HepG2 (cell line): ENCODE results near the gene PDE4C. TPM values are rescaled to one million over a fixed set of nuclear protein-coding genes. Genes with fewer than 3 reads are reported as not detected.

ENCODE experiments used
- GZF1 ChIP-seq: sonication (generic); formaldehyde crosslinking; IDR thresholded peaks from 2 replicates; pipeline ENCODE4 v1.5.1; 2020; ENCODE audit warnings: mild to moderate bottlenecking, missing genetic modification reagents
- KLF11 ChIP-seq: IDR thresholded peaks from 2 replicates; pipeline ENCODE4 v1.6.1; 2016; ENCODE audit warnings: missing compliant biosample characterization
- PHF21A ChIP-seq: sonication (generic); formaldehyde crosslinking; IDR thresholded peaks from 2 replicates; pipeline ENCODE4 v1.5.0; 2020; ENCODE audit warnings: mild to moderate bottlenecking, missing genetic modification reagents
- PHF8 ChIP-seq: sonication (generic); formaldehyde crosslinking; IDR thresholded peaks from 2 replicates; pipeline ENCODE4 v1.5.0; 2020; ENCODE audit warnings: missing genetic modification reagents
- POLR2A ChIP-seq, 2 experiments: IDR thresholded peaks; 2 replicates each; pipeline ENCODE4 v1.6.1; 2011; ENCODE audit warnings: low read depth in 2 of 2, low read length in 2 of 2, mild to moderate bottlenecking in 1 of 2, moderate library complexity in 1 of 2; ENCODE audit not compliant: insufficient read depth in 1 of 2
- POLR2AphosphoS5 ChIP-seq: IDR thresholded peaks from 2 replicates; pipeline ENCODE4 v1.6.1; 2012; ENCODE audit warnings: low read depth, low read length
- RAD21 ChIP-seq: fragments of 450-650 bp; formaldehyde crosslinking; IDR thresholded peaks from 2 replicates; pipeline ENCODE4 v1.5.0; 2020; ENCODE audit warnings: mild to moderate bottlenecking
- SMARCE1 ChIP-seq: fragments of 450-650 bp; IDR thresholded peaks from 2 replicates; pipeline ENCODE4 v1.6.1; 2017; ENCODE audit warnings: borderline replicate concordance
- ZBTB20 ChIP-seq: sonication (generic); formaldehyde crosslinking; IDR thresholded peaks from 2 replicates; pipeline ENCODE4 v1.8.1; 2023; ENCODE audit warnings: missing genetic modification reagents, low read depth, mild to moderate bottlenecking, borderline replicate concordance
- ZNF652 ChIP-seq: IDR thresholded peaks from 2 replicates; pipeline ENCODE4 v1.6.1; 2016; ENCODE audit warnings: low read depth, borderline replicate concordance
- ZSCAN29 ChIP-seq: sonication (generic); formaldehyde crosslinking; conservative IDR thresholded peaks from 2 replicates; pipeline ENCODE4 v1.4.0; 2020; ENCODE audit warnings: mild to moderate bottlenecking, missing genetic modification reagents
- polyA plus RNA-seq, 8 experiments: library from polyadenylated mRNA; depleted of rRNA in 3 of 8; stranded (reverse) in 7 of 8; unstranded in 1 of 8; fragments of >200 nt; fragmentation: Illumina TruSeq in 4 of 8; extraction: Trizol in 4 of 8; gene quantifications; 2 replicates each; pipeline versions ENCODE4 v1.2.1 to v1.2.3, GENCODE V29; 2011 to 2016; ENCODE audit warnings: low read depth in 4 of 8, missing spikeins in 1 of 8, mixed read lengths in 1 of 8; ENCODE audit not compliant: insufficient read depth in 1 of 8
- total RNA-seq, 5 experiments: library from RNA; depleted of rRNA; stranded (reverse); fragments of >200 nt; fragmentation: Illumina TruSeq; extraction: Trizol; gene quantifications; 2 replicates each; pipeline ENCODE4 v1.2.3, GENCODE V29; 2016; ENCODE audit warnings: low read depth in 1 of 5
- TF ChIP-seq, protein P1 (sequence below), 2 experiments: sonication (generic) in 1 of 2; formaldehyde crosslinking in 1 of 2; IDR thresholded peaks; 2 replicates each; pipeline versions ENCODE4 v1.6.1 to v1.9.0; 2014 to 2022; ENCODE audit warnings: antibody characterized with exemption in 1 of 2, borderline replicate concordance in 1 of 2, inconsistent platforms in 1 of 2, low read depth in 1 of 2, missing genetic modification reagents in 1 of 2
- TF ChIP-seq, protein P2 (sequence below): fragments of 450-650 bp; IDR thresholded peaks from 2 replicates; pipeline ENCODE4 v1.6.1; 2016
- TF ChIP-seq, protein P3 (sequence below): IDR thresholded peaks from 2 replicates; pipeline ENCODE4 v1.6.1; 2016; ENCODE audit warnings: missing genetic modification reagents, missing compliant biosample characterization
- TF ChIP-seq, protein P4 (sequence below): IDR thresholded peaks from 2 replicates; pipeline ENCODE4 v1.6.1; 2012; ENCODE audit warnings: low read length, improper control_type of control experiment
- TF ChIP-seq, protein P5 (sequence below): sonication (generic); IDR thresholded peaks from 2 replicates; pipeline ENCODE4 v1.6.1; 2016; ENCODE audit warnings: low read depth, borderline replicate concordance

The PDE4C gene
- total and polyA plus RNA-seq, 2 of the 13 experiments (the other 11 are each of a cell fraction or from before 2014, with no cell fraction given) = 1.4 to 14.0 TPM

DNA sequence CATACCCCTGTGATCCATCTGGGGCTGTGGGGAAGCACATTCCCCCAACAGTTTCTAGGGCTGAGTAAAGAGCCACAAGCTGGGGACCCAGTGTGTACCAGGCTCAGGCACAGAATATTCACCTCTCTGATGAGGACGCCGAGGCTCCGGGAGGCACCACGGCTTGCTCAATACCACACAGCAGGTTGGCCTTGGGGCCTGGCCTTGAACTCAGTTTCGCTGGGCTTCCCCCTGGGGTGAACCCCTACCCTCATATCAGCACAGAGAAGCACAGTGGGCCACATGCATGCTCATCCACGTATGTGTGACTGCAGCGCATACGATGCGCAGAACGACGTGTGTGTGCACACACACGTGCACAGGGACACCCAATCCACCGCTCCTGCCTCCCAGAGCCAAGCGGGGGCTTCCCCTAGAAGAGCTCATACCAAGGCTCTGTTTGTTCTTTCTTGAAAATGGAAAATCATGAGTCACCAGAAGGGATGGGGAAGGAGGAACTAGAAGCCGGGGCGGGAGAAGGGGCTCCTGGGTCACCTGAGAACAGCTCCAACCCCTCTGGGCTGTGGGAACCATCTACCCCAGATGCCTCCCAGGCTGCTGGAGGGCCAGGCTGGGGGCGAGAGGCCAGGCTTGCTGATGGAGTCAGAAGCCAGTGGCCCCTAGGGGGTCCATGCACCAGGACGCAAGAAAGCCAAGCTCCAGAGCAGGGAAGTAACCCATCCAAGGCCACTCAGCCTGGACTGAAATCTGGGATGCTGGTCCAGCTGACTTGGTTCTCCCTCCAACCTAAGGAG, 4.9 kb upstream of the PDE4C start (continued):
- TF ChIP-seq, protein P1, sequence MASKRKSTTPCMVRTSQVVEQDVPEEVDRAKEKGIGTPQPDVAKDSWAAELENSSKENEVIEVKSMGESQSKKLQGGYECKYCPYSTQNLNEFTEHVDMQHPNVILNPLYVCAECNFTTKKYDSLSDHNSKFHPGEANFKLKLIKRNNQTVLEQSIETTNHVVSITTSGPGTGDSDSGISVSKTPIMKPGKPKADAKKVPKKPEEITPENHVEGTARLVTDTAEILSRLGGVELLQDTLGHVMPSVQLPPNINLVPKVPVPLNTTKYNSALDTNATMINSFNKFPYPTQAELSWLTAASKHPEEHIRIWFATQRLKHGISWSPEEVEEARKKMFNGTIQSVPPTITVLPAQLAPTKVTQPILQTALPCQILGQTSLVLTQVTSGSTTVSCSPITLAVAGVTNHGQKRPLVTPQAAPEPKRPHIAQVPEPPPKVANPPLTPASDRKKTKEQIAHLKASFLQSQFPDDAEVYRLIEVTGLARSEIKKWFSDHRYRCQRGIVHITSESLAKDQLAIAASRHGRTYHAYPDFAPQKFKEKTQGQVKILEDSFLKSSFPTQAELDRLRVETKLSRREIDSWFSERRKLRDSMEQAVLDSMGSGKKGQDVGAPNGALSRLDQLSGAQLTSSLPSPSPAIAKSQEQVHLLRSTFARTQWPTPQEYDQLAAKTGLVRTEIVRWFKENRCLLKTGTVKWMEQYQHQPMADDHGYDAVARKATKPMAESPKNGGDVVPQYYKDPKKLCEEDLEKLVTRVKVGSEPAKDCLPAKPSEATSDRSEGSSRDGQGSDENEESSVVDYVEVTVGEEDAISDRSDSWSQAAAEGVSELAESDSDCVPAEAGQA (IDR thresholded peaks at IDR 0.05; ENCODE audit: low read depth) = no peak
- TF ChIP-seq, protein P1 (CRISPR knock-in tag; IDR thresholded peaks at IDR 0.05; ENCODE audit: borderline replicate concordance) = no peak
- TF ChIP-seq ZBTB20 (no peak), GZF1 (CRISPR knock-in tag) (no peak), PHF21A (no peak), POLR2A (IDR thresholded peaks at IDR 0.05; ENCODE audit: insufficient read depth in 1 of 2, low read depth in 2 of 2, low read length in 2 of 2) (no peak), PHF8 (no peak), RAD21 (no peak), POLR2AphosphoS5 (no peak), ZNF652 (CRISPR knock-in tag) (no peak), SMARCE1 (no peak), KLF11 (CRISPR knock-in tag) (no peak), ZSCAN29 (CRISPR knock-in tag) (no peak)
- TF ChIP-seq, protein P2, sequence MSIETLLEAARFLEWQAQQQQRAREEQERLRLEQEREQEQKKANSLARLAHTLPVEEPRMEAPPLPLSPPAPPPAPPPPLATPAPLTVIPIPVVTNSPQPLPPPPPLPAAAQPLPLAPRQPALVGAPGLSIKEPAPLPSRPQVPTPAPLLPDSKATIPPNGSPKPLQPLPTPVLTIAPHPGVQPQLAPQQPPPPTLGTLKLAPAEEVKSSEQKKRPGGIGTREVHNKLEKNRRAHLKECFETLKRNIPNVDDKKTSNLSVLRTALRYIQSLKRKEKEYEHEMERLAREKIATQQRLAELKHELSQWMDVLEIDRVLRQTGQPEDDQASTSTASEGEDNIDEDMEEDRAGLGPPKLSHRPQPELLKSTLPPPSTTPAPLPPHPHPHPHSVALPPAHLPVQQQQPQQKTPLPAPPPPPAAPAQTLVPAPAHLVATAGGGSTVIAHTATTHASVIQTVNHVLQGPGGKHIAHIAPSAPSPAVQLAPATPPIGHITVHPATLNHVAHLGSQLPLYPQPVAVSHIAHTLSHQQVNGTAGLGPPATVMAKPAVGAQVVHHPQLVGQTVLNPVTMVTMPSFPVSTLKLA = no peak
- TF ChIP-seq, protein P3, sequence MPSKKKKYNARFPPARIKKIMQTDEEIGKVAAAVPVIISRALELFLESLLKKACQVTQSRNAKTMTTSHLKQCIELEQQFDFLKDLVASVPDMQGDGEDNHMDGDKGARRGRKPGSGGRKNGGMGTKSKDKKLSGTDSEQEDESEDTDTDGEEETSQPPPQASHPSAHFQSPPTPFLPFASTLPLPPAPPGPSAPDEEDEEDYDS (CRISPR knock-in tag) = no peak
- TF ChIP-seq, protein P4, sequence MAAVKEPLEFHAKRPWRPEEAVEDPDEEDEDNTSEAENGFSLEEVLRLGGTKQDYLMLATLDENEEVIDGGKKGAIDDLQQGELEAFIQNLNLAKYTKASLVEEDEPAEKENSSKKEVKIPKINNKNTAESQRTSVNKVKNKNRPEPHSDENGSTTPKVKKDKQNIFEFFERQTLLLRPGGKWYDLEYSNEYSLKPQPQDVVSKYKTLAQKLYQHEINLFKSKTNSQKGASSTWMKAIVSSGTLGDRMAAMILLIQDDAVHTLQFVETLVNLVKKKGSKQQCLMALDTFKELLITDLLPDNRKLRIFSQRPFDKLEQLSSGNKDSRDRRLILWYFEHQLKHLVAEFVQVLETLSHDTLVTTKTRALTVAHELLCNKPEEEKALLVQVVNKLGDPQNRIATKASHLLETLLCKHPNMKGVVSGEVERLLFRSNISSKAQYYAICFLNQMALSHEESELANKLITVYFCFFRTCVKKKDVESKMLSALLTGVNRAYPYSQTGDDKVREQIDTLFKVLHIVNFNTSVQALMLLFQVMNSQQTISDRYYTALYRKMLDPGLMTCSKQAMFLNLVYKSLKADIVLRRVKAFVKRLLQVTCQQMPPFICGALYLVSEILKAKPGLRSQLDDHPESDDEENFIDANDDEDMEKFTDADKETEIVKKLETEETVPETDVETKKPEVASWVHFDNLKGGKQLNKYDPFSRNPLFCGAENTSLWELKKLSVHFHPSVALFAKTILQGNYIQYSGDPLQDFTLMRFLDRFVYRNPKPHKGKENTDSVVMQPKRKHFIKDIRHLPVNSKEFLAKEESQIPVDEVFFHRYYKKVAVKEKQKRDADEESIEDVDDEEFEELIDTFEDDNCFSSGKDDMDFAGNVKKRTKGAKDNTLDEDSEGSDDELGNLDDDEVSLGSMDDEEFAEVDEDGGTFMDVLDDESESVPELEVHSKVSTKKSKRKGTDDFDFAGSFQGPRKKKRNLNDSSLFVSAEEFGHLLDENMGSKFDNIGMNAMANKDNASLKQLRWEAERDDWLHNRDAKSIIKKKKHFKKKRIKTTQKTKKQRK = no peak
- TF ChIP-seq, protein P5, sequence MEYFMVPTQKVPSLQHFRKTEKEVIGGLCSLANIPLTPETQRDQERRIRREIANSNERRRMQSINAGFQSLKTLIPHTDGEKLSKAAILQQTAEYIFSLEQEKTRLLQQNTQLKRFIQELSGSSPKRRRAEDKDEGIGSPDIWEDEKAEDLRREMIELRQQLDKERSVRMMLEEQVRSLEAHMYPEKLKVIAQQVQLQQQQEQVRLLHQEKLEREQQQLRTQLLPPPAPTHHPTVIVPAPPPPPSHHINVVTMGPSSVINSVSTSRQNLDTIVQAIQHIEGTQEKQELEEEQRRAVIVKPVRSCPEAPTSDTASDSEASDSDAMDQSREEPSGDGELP = no peak
